CD4-positive, alpha-beta T cell (primary cell): Measurements from ENCODE around the gene PRDM16. TPM values are rescaled to one million over a fixed set of nuclear protein-coding genes. Genes with fewer than 3 reads are reported as not detected.

ENCODE experiments used
- ATAC-seq: fragments of 200-7000 bp; cut with Tn5 transposase; one replicate; pipeline ENCODE4 v1.10.0; 2022; ENCODE audit warnings: mild to moderate bottlenecking; ENCODE audit not compliant: poor library complexity
- CTCF ChIA-PET: fragments of 350-600 bp; sonication (Branson Sonifier 250); formaldehyde crosslinking; loops from one replicate; lab custom pipeline; 2021; ENCODE audit warnings: antibody characterized with exemption, inconsistent platforms; lab: Charles Lee
- POLR2A ChIA-PET: fragments of 350-600 bp; sonication (Branson Sonifier 250); formaldehyde crosslinking; loops from one replicate; lab custom pipeline; 2021; ENCODE audit warnings: antibody characterized with exemption, inconsistent platforms; lab: Charles Lee
- DNase-seq, 14 experiments: peaks; one replicate each; pipeline ENCODE4 v3.0.0-alpha.2; 2013 to 2020; ENCODE audit warnings: mixed read lengths in 2 of 14
- H3K27ac ChIP-seq, 2 donors: one replicate each; pipeline versions ENCODE4 v1.5.1 to v1.7.0; 2013; ENCODE audit warnings: low read length in 2 of 2, low read depth in 1 of 2, mild to moderate bottlenecking in 1 of 2
- H3K27me3 ChIP-seq, 2 experiments: 1 replicate in 1 of 2; 2 replicates in 1 of 2; pipeline versions ENCODE4 v1.6.1 to v1.7.0; 2013; ENCODE audit warnings: low read length in 2 of 2, control low read depth in 1 of 2, mild to moderate bottlenecking in 1 of 2, moderate library complexity in 1 of 2; ENCODE audit not compliant: insufficient read depth in 2 of 2, control insufficient read depth in 1 of 2
- H3K36me3 ChIP-seq: one replicate; pipeline ENCODE4 v1.6.1; 2013; ENCODE audit warnings: low read length, control low read depth; ENCODE audit not compliant: insufficient read depth
- H3K4me1 ChIP-seq: one replicate; pipeline ENCODE4 v1.6.1; 2013; ENCODE audit warnings: low read length, control low read depth; ENCODE audit not compliant: insufficient read depth
- H3K4me3 ChIP-seq: one replicate; pipeline ENCODE4 v1.5.1; 2013; ENCODE audit warnings: mild to moderate bottlenecking, low read length, moderate library complexity
- H3K9me3 ChIP-seq, 2 experiments: 1 replicate in 1 of 2; 2 replicates in 1 of 2; pipeline versions ENCODE4 v1.6.1 to v1.7.0; 2013; ENCODE audit warnings: low read length in 2 of 2, mild to moderate bottlenecking in 2 of 2, control low read depth in 1 of 2, moderate library complexity in 1 of 2; ENCODE audit not compliant: control insufficient read depth in 1 of 2, insufficient read depth in 1 of 2
- H3K27ac Mint-ChIP-seq: one replicate; pipeline ENCODE4 v1.8.0; 2020; ENCODE audit warnings: mixed read lengths
- H3K27me3 Mint-ChIP-seq: one replicate; pipeline ENCODE4 v1.8.0; 2021; ENCODE audit warnings: mixed read lengths
- H3K36me3 Mint-ChIP-seq: one replicate; pipeline ENCODE4 v1.8.0; 2021; ENCODE audit warnings: low read depth, mixed read lengths
- H3K4me1 Mint-ChIP-seq: one replicate; pipeline ENCODE4 v1.8.0; 2021; ENCODE audit warnings: low read depth, mixed read lengths
- H3K4me3 Mint-ChIP-seq: one replicate; pipeline ENCODE4 v1.8.0; 2020; ENCODE audit warnings: mild to moderate bottlenecking, mixed read lengths
- H3K9me3 Mint-ChIP-seq: one replicate; pipeline ENCODE4 v1.8.0; 2020; ENCODE audit warnings: mixed read lengths
- intact Hi-C, 2 experiments: fragments of 100-400 bp; cut with DNase I in 1 of 2; cut with micrococcal nuclease in 1 of 2; formaldehyde crosslinking; loops; one replicate each; pipeline versions ENCODE4 v1.15.1 to v1.9.0; 2023 to 2025; cut with DNase I, micrococcal nuclease
- total RNA-seq, 174 experiments: library from RNA in 2 of 174; stranded (reverse) in 2 of 174; gene quantifications; one replicate each; pipeline ENCODE4 v1.2.3 and lab custom pipeline; 2021 to 2026
- TF ChIP-seq, protein P1 (sequence below): fragments of 200-600 bp; IDR thresholded peaks from one replicate; pipeline ENCODE4 v1.8.0; 2022; ENCODE audit warnings: antibody characterized with exemption, mild to moderate bottlenecking

The PRDM16 gene
- total RNA-seq, 2 experiments from 2014 or later = not detected

DNA sequence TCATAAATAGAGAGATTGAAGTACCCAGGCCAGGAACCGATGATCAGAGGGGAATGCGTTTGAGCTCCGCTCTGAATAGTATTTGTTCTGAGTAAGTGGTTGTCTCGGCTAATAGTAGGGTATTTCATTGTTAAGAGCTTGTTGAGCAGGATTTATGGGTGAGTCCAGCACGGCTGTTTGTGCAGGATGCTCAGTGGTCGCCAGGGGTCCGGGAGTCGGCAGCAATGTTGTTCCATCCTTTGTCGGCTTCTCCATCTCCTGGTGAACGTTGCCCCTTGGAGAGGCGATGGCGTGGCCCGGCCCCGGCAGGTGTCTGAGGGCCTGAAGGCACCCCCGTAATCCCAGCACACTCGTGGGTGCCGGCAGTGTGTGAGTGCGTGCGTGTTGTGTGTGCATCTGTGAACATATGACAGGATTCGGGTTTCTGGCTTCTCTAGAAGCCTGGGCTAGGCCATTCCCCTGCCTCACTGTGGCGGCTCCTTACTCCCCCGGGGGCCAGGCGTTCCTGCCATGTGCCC lies 224.6 kb downstream of the PRDM16 start:
- no peak for ATAC-seq
- intact Hi-C loops = no loop called here
- Histone ChIP-seq H3K4me3 (no peak overlapping the region), H3K36me3 (no peaks in the 10 kb centered on the region), H3K4me1 (no peaks in the 10 kb centered on the region), H3K9me3 (no peaks in the 10 kb centered on the region), H3K27ac (no peak overlapping the region), H3K27me3 (no peaks in the 10 kb centered on the region)
- Mint-ChIP-seq H3K36me3 (no peaks in the 10 kb centered on the region), H3K4me1 (no peaks in the 10 kb centered on the region), H3K27me3 (no peaks in the 10 kb centered on the region), H3K27ac (no peak overlapping the region), H3K4me3 (no peak overlapping the region), H3K9me3 (no peaks in the 10 kb centered on the region)
- CTCF ChIA-PET = no interaction called here
- no peak for DNase-seq
- TF ChIP-seq, protein P1, sequence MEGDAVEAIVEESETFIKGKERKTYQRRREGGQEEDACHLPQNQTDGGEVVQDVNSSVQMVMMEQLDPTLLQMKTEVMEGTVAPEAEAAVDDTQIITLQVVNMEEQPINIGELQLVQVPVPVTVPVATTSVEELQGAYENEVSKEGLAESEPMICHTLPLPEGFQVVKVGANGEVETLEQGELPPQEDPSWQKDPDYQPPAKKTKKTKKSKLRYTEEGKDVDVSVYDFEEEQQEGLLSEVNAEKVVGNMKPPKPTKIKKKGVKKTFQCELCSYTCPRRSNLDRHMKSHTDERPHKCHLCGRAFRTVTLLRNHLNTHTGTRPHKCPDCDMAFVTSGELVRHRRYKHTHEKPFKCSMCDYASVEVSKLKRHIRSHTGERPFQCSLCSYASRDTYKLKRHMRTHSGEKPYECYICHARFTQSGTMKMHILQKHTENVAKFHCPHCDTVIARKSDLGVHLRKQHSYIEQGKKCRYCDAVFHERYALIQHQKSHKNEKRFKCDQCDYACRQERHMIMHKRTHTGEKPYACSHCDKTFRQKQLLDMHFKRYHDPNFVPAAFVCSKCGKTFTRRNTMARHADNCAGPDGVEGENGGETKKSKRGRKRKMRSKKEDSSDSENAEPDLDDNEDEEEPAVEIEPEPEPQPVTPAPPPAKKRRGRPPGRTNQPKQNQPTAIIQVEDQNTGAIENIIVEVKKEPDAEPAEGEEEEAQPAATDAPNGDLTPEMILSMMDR = no peak
- POLR2A ChIA-PET = no interaction called here

DNA sequence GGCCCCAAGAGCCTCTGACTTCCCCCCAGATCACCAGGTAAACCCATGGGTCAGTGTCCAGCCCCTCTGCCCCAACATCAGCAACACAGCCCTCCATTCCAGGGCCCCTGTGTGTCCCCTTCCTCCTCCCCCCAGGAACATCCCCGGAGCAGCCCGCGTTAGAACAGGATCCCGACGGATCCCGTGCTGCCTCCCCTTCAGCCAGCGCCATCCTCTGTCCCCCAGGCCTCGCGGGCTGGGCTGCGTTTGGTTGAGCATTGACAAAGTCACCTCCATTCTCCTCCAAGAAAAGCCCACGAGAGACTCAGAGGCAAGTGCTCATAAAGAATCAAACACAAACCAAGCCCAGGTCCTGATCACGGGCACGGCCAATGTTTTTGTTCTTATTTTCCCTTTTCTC lies 225.4 kb downstream of the PRDM16 start:
- no peaks in the 10 kb centered on the region for H3K9me3 Mint-ChIP-seq
- no peak overlapping the region for H3K4me3 Mint-ChIP-seq
- H3K27ac Mint-ChIP-seq = no peak overlapping the region
- TF ChIP-seq, protein P1 = no peak
- intact Hi-C loops = no loop called here
- ChIA-PET POLR2A (no interaction called here), CTCF (no interaction called here)
- DNase-seq (no peak), ATAC-seq (no peak)
- no peaks in the 10 kb centered on the region for H3K36me3 ChIP-seq
- H3K9me3 ChIP-seq = no peaks in the 10 kb centered on the region
- no peak overlapping the region for H3K27ac ChIP-seq
- H3K4me1 ChIP-seq = no peaks in the 10 kb centered on the region
- no peaks in the 10 kb centered on the region for H3K27me3 ChIP-seq
- H3K36me3 Mint-ChIP-seq = no peaks in the 10 kb centered on the region
- no peaks in the 10 kb centered on the region for H3K4me1 Mint-ChIP-seq
- H3K4me3 ChIP-seq = no peak overlapping the region
- no peaks in the 10 kb centered on the region for H3K27me3 Mint-ChIP-seq

DNA sequence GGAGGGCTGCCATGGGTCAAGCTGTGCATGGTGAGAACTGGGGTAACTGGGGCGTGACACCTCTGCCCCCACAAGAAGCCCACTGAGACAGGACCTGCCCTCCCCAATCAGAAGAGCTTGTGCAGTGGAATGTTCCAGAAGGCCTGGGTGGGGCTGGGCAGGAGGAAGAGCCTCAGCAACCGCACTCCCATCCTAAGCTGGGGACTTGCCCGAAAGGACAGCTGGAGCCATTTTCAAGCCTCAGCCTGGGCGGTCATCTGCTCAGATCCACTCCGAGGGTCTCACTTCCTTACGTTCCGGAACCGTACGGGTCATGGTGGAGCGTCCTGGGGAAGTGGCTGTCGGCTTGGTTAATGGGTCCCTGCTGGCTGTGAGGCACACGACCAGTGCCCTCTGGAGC lies 226.8 kb downstream of the PRDM16 start:
- intact Hi-C loops = no loop called here
- Mint-ChIP-seq H3K27ac (no peak overlapping the region), H3K36me3 (no peaks in the 10 kb centered on the region), H3K4me1 (no peaks in the 10 kb centered on the region), H3K9me3 (no peaks in the 10 kb centered on the region), H3K4me3 (no peak overlapping the region), H3K27me3 (no peaks in the 10 kb centered on the region)
- Histone ChIP-seq H3K36me3 (no peaks in the 10 kb centered on the region), H3K27ac (no peak overlapping the region), H3K4me1 (no peaks in the 10 kb centered on the region), H3K4me3 (no peak overlapping the region), H3K27me3 (no peaks in the 10 kb centered on the region), H3K9me3 (no peaks in the 10 kb centered on the region)
- no peak for DNase-seq
- ChIA-PET POLR2A (no interaction called here), CTCF (no interaction called here)
- no peak for ATAC-seq
- TF ChIP-seq, protein P1 = no peak
